WTC11 (cell line): ENCODE measurements around the gene MKLN1. TPM values are rescaled to one million over a fixed set of nuclear protein-coding genes. Genes with fewer than 3 reads are reported as not detected.
A peak's percentile ranks its signal among the peaks of the same experiment; 100 is the strongest.
"Not testable (repeated sequence)": the region's sequence is repeated elsewhere in the genome, so short reads cannot be mapped to it uniquely, and the experiment has no call there.

Source experiments
- ATAC-seq: fragments of 200-7000 bp; cut with Tn5 transposase; 2 replicates; pipeline ENCODE4 v1.10.0; 2021; ENCODE audit warnings: mild to moderate bottlenecking, moderate library complexity
- CTCF ChIA-PET: fragments of 300-600 bp; sonication (Branson Sonifier 250); formaldehyde crosslinking; loops from one replicate; lab custom pipeline; 2021; ENCODE audit warnings: antibody characterized with exemption; lab: Charles Lee
- POLR2A ChIA-PET: fragments of 350-600 bp; sonication (Branson Sonifier 250); formaldehyde crosslinking; loops from one replicate; lab custom pipeline; 2021; ENCODE audit warnings: antibody characterized with exemption; lab: Charles Lee
- DNase-seq: peaks from one replicate; pipeline ENCODE4 v3.0.0; 2021; ENCODE audit warnings: low spot score
- H3K27ac Mint-ChIP-seq: 2 replicates; pipeline ENCODE4 v1.8.0; 2021; ENCODE audit warnings: mixed read lengths
- H3K27me3 Mint-ChIP-seq: 2 replicates; pipeline ENCODE4 v1.8.0; 2021; ENCODE audit warnings: low read depth, mild to moderate bottlenecking, moderate library complexity, mixed read lengths
- H3K36me3 Mint-ChIP-seq: 2 replicates; pipeline ENCODE4 v1.8.0; 2021; ENCODE audit warnings: mixed read lengths
- H3K4me1 Mint-ChIP-seq: 2 replicates; pipeline ENCODE4 v1.8.0; 2022; ENCODE audit warnings: mixed read lengths
- H3K4me3 Mint-ChIP-seq: 2 replicates; pipeline ENCODE4 v1.8.0; 2021; ENCODE audit warnings: mild to moderate bottlenecking, moderate library complexity, mixed read lengths
- H3K9me3 Mint-ChIP-seq: 2 replicates; pipeline ENCODE4 v1.8.0; 2021; ENCODE audit warnings: mixed read lengths
- CREM ChIP-seq: sonication (generic); formaldehyde crosslinking; IDR thresholded peaks from 2 replicates; pipeline ENCODE4 v1.8.1; 2022; ENCODE audit warnings: mild to moderate bottlenecking, missing genetic modification reagents, moderate library complexity
- ELF4 ChIP-seq: sonication (generic); formaldehyde crosslinking; IDR thresholded peaks from 2 replicates; pipeline ENCODE4 v1.8.1; 2022; ENCODE audit warnings: low read depth, mild to moderate bottlenecking, moderate library complexity, missing genetic modification reagents
- GABPB1 ChIP-seq: sonication (generic); formaldehyde crosslinking; IDR thresholded peaks from 2 replicates; pipeline ENCODE4 v1.8.1; 2023; ENCODE audit warnings: mild to moderate bottlenecking, missing genetic modification reagents
- GRHL2 ChIP-seq: fragments of 250-450 bp; sonication (Bioruptor Pico); IDR thresholded peaks from 2 replicates; pipeline ENCODE4 v1.8.0; 2022; ENCODE audit warnings: mild to moderate bottlenecking, moderate library complexity; ENCODE audit not compliant: insufficient replicate concordance, severe bottlenecking
- IRF1 ChIP-seq: sonication (generic); formaldehyde crosslinking; IDR thresholded peaks from 2 replicates; pipeline ENCODE4 v1.8.0; 2023; ENCODE audit warnings: missing genetic modification reagents
- IRF2 ChIP-seq: sonication (generic); formaldehyde crosslinking; IDR thresholded peaks from 2 replicates; pipeline ENCODE4 v1.8.0; 2022; ENCODE audit warnings: low read depth, missing genetic modification reagents, borderline replicate concordance
- JUN ChIP-seq: sonication (generic); formaldehyde crosslinking; IDR thresholded peaks from 2 replicates; pipeline ENCODE4 v1.8.0; 2023; ENCODE audit warnings: mild to moderate bottlenecking, missing genetic modification reagents
- RELA ChIP-seq: sonication (generic); formaldehyde crosslinking; IDR thresholded peaks from 2 replicates; pipeline ENCODE4 v1.8.1; 2022; ENCODE audit warnings: missing genetic modification reagents, mild to moderate bottlenecking, borderline replicate concordance
- SMAD3 ChIP-seq: sonication (generic); formaldehyde crosslinking; IDR thresholded peaks from 2 replicates; pipeline ENCODE4 v1.8.0; 2022; ENCODE audit warnings: missing genetic modification reagents, mild to moderate bottlenecking, borderline replicate concordance
- STAT6 ChIP-seq: sonication (generic); formaldehyde crosslinking; conservative IDR thresholded peaks from 2 replicates; pipeline ENCODE4 v1.8.1; 2023; ENCODE audit warnings: mild to moderate bottlenecking, low read depth, missing genetic modification reagents, moderate library complexity
- USF1 ChIP-seq: sonication (generic); formaldehyde crosslinking; IDR thresholded peaks from 2 replicates; pipeline ENCODE4 v1.8.0; 2022; ENCODE audit warnings: mild to moderate bottlenecking, missing genetic modification reagents
- ZNF138 ChIP-seq: sonication (generic); formaldehyde crosslinking; conservative IDR thresholded peaks from 2 replicates; pipeline ENCODE4 v1.8.1; 2022; ENCODE audit warnings: mild to moderate bottlenecking, moderate library complexity, missing genetic modification reagents
- ZNF263 ChIP-seq: sonication (generic); formaldehyde crosslinking; IDR thresholded peaks from 2 replicates; pipeline ENCODE4 v1.8.1; 2022; ENCODE audit warnings: low read depth, mild to moderate bottlenecking, moderate library complexity, missing genetic modification reagents
- ZNF281 ChIP-seq: sonication (generic); formaldehyde crosslinking; IDR thresholded peaks from 2 replicates; pipeline ENCODE4 v1.8.0; 2023; ENCODE audit warnings: mild to moderate bottlenecking, missing genetic modification reagents
- total RNA-seq: library from RNA; stranded (reverse); gene quantifications from 3 replicates; pipeline ENCODE4 v1.2.3, GENCODE V29; 2021

Gene MKLN1
- total RNA-seq, 1 experiment from 2014 or later = 37.6 TPM

- no peak for TF ChIP-seq SMAD3
- no peak for TF ChIP-seq CREM (CRISPR knock-in tag)
- TF ChIP-seq ZNF138 (CRISPR knock-in tag) = no peak
These were observed 25.2 kb upstream of the MKLN1 start (continued) for GRCh38 chr7:131302446-131302845.

- TF ChIP-seq CREM (CRISPR knock-in tag) (no peak), RELA (CRISPR knock-in tag) (no peak), ZNF281 (CRISPR knock-in tag) (no peak), JUN (CRISPR knock-in tag) (no peak), ELF4 (no peak), STAT6 (CRISPR knock-in tag) (no peak), IRF1 (CRISPR knock-in tag) (no peak), ZNF263 (CRISPR knock-in tag) (no peak), GRHL2 (no peak), USF1 (CRISPR knock-in tag) (no peak), IRF2 (CRISPR knock-in tag) (no peak), GABPB1 (no peak)
- peak; percentile 85 for ATAC-seq
- no peak overlapping the region for H3K4me3 Mint-ChIP-seq
- peak; percentile 48 for DNase-seq
- peaks cover 8% of the 10 kb centered on the region for H3K27me3 Mint-ChIP-seq
- H3K27ac Mint-ChIP-seq = no peak overlapping the region
- ChIA-PET CTCF (interaction anchor here (0.6 to 4.5 kb wide), 24 partner anchors 8 to 428 kb away, joined by 3 to 31 read pairs (median 3); no protein-coding TSS in a partner anchor), POLR2A (interaction anchor here (0.9 kb wide), 1 partner anchor 193 kb away, joined by 3 read pairs; no protein-coding TSS in a partner anchor)
- peaks cover 36% of the 10 kb centered on the region for H3K4me1 Mint-ChIP-seq
- peaks cover 21% of the 10 kb centered on the region for H3K36me3 Mint-ChIP-seq
- peaks cover 24% of the 10 kb centered on the region for H3K9me3 Mint-ChIP-seq
These were observed 24.6 kb upstream of the MKLN1 start for GRCh38 chr7:131302876-131303707.

GRCh38 chr7:131305152-131305551 is 22.5 kb upstream of the MKLN1 start:
- peak; percentile 64 for TF ChIP-seq GABPB1
- no peak for TF ChIP-seq ZNF281 (CRISPR knock-in tag)
- CTCF ChIA-PET = interaction anchor here (0.9 kb wide), 1 partner anchor 345 kb away, joined by 3 read pairs; no protein-coding TSS in a partner anchor
- peaks cover 26% of the 10 kb centered on the region for H3K4me1 Mint-ChIP-seq
- H3K4me3 Mint-ChIP-seq = no peak overlapping the region
- POLR2A ChIA-PET = no interaction called here
- H3K27ac Mint-ChIP-seq = no peak overlapping the region
- H3K27me3 Mint-ChIP-seq = peaks cover 8% of the 10 kb centered on the region
- ATAC-seq (no peak), DNase-seq (no peak)
- H3K9me3 Mint-ChIP-seq = peaks cover 37% of the 10 kb centered on the region
- H3K36me3 Mint-ChIP-seq = peaks cover 36% of the 10 kb centered on the region

GRCh38 chr7:131306041-131306440 is 21.6 kb upstream of the MKLN1 start:
- H3K27me3 Mint-ChIP-seq, DNase-seq, H3K4me3 Mint-ChIP-seq, ATAC-seq, CTCF ChIA-PET, POLR2A ChIA-PET, H3K27ac Mint-ChIP-seq: not testable (repeated sequence)
- Mint-ChIP-seq H3K4me1 (peaks cover 19% of the 10 kb centered on the region), H3K9me3 (peaks cover 46% of the 10 kb centered on the region), H3K36me3 (peaks cover 45% of the 10 kb centered on the region)
